Measurements from ENCODE around the gene CDH24. TPM values are rescaled to one million over a fixed set of nuclear protein-coding genes. Genes with fewer than 3 reads are reported as not detected.
"Not testable (repeated sequence)": the region's sequence is repeated elsewhere in the genome, so short reads cannot be mapped to it uniquely, and the experiment has no call there.

Gene CDH24
- total and polyA plus RNA-seq, 10 of the 15 experiments (the other 5 are each of a cell fraction or from before 2014, with no cell fraction given), result 0.10 to 1.5 (median 0.45) TPM; not detected in 2

GRCh38 chr14:23015618-23016017 is 41.7 kb downstream of the CDH24 start (continued):
- TF ChIP-seq JUND (IDR thresholded peaks at IDR 0.05; ENCODE audit: low read depth, low read length) (no peak), DPF2 (IDR thresholded peaks at IDR 0.05) (no peak), TAF1 (IDR thresholded peaks at IDR 0.05; ENCODE audit: borderline replicate concordance, low read depth, low read length) (no peak)

GRCh38 chr14:23013749-23014054 is 43.6 kb downstream of the CDH24 start:
- H3K4me3 ChIP-seq; H4K20me1 ChIP-seq (ENCODE audit: control insufficient read depth, insufficient read depth); FAIRE-seq; H3K9me3 ChIP-seq (replicated peaks; ENCODE audit: control insufficient read depth, insufficient read depth, low read length); BruUV-seq (replicated peaks); intact Hi-C loops (cut with micrococcal nuclease; ENCODE audit: unreplicated experiment); H3K4me1 ChIP-seq (ENCODE audit: control insufficient read depth, insufficient read depth, low read length); H3K79me2 ChIP-seq (ENCODE audit: control insufficient read depth, insufficient read depth, low read length); H3K9ac ChIP-seq (ENCODE audit: control insufficient read depth, insufficient read depth, low read length); H3K27me3 ChIP-seq (replicated peaks in 1 of 2; ENCODE audit: control insufficient read depth in 2 of 2, insufficient read depth in 2 of 2, low read length in 1 of 2); ATAC-seq; H3K4me2 ChIP-seq (ENCODE audit: control insufficient read depth, insufficient read depth); DNase-seq (ENCODE audit: low read depth, low spot score); H3K36me3 ChIP-seq (ENCODE audit: control insufficient read depth in 2 of 2, insufficient read depth in 2 of 2, low read length in 1 of 2); in situ Hi-C loops (cut with MboI); H3K27ac ChIP-seq (ENCODE audit: control insufficient read depth, insufficient read depth); H2AFZ ChIP-seq (ENCODE audit: control insufficient read depth, low read depth, low read length): not testable (repeated sequence)
- ChIA-PET SMC1A (ENCODE audit: uncharacterized antibody, unreplicated experiment) (interaction anchor here (0.7 kb wide), 1 partner anchor 328 kb away, joined by 3 read pairs; no protein-coding TSS in a partner anchor), POLR2A (interaction anchor here (0.8 to 1.3 kb wide), 2 partner anchors 10 to 81 kb away, joined by 3 read pairs; partner anchors contain the start of genes ACIN1 and C14orf119), RAD21 (ENCODE audit: unreplicated experiment) (interaction anchor here (0.6 kb wide), 1 partner anchor 86 kb away, joined by 3 read pairs; no protein-coding TSS in a partner anchor), CTCF (interaction anchor here (0.7 to 4.3 kb wide), 6 partner anchors 10 to 64 kb away, joined by 3 to 16 read pairs (median 5); no protein-coding TSS in a partner anchor)
- 81% methylated on average over 5 of the region's 5 CpGs for WGBS (ENCODE audit: insufficient coverage, insufficient replicate concordance, low lambda C conversion rate, missing lambda C conversion rate)

- in situ Hi-C loops (cut with MboI) (no loop called here), intact Hi-C loops (cut with micrococcal nuclease; ENCODE audit: unreplicated experiment) (no loop called here)
- no peak overlapping the region for H3K4me2 ChIP-seq (ENCODE audit: control insufficient read depth, insufficient read depth)
- H3K9ac ChIP-seq (ENCODE audit: control insufficient read depth, insufficient read depth, low read length), result no peak overlapping the region
- H3K4me1 ChIP-seq (ENCODE audit: control insufficient read depth, insufficient read depth, low read length), result peaks cover 9% of the 10 kb centered on the region; the same call in 1 of the 2 replicates
- POLR2A ChIA-PET, result interaction anchor here (0.5 to 1.0 kb wide), 3 partner anchors 11 to 52 kb away, joined by 3 read pairs; no protein-coding TSS in a partner anchor
- H4K20me1 ChIP-seq (ENCODE audit: control insufficient read depth, insufficient read depth), result no peaks in the 10 kb centered on the region
- DNase-seq (ENCODE audit: low read depth, low spot score), result no peak
- BruUV-seq (replicated peaks), result no TSS peak
- no peaks in the 10 kb centered on the region for H3K36me3 ChIP-seq (ENCODE audit: control insufficient read depth in 2 of 2, insufficient read depth in 2 of 2, low read length in 1 of 2)
- RAD21 ChIA-PET (ENCODE audit: unreplicated experiment), result interaction anchor here (0.6 kb wide), 1 partner anchor 86 kb away, joined by 3 read pairs; no protein-coding TSS in a partner anchor
- H3K27ac ChIP-seq (ENCODE audit: control insufficient read depth, insufficient read depth), result no peak overlapping the region
- H3K27me3 ChIP-seq (replicated peaks in 1 of 2; ENCODE audit: control insufficient read depth in 2 of 2, insufficient read depth in 2 of 2, low read length in 1 of 2), result no peaks in the 10 kb centered on the region
- no peak for TF ChIP-seq NBN (IDR thresholded peaks at IDR 0.05)
- no peak overlapping the region for H3K4me3 ChIP-seq
- peaks cover 2% of the 10 kb centered on the region for H3K79me2 ChIP-seq (ENCODE audit: control insufficient read depth, insufficient read depth, low read length)
- H3K9me3 ChIP-seq (replicated peaks; ENCODE audit: control insufficient read depth, insufficient read depth, low read length), result no peaks in the 10 kb centered on the region
- no peak overlapping the region for H2AFZ ChIP-seq (ENCODE audit: control insufficient read depth, low read depth, low read length)
- ATAC-seq, result no peak
- 62% methylated on average over 6 of the region's 6 CpGs for WGBS (ENCODE audit: insufficient coverage, insufficient replicate concordance, low lambda C conversion rate, missing lambda C conversion rate)
- no peak for FAIRE-seq
- CTCF ChIA-PET, result interaction anchor here (0.7 to 4.3 kb wide), 8 partner anchors 10 to 108 kb away, joined by 3 to 16 read pairs (median 5); no protein-coding TSS in a partner anchor
- SMC1A ChIA-PET (ENCODE audit: uncharacterized antibody, unreplicated experiment), result interaction anchor here (0.7 kb wide), 1 partner anchor 328 kb away, joined by 3 read pairs; no protein-coding TSS in a partner anchor
These were observed 44.1 kb downstream of the CDH24 start for GRCh38 chr14:23013054-23013748.
